ENCODE data around the gene DBNDD1.
"Not testable (repeated sequence)": the region's sequence is repeated elsewhere in the genome, so short reads cannot be mapped to it uniquely, and the experiment has no call there.

Gene DBNDD1, protein sequence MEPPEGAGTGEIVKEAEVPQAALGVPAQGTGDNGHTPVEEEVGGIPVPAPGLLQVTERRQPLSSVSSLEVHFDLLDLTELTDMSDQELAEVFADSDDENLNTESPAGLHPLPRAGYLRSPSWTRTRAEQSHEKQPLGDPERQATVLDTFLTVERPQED

DNA sequence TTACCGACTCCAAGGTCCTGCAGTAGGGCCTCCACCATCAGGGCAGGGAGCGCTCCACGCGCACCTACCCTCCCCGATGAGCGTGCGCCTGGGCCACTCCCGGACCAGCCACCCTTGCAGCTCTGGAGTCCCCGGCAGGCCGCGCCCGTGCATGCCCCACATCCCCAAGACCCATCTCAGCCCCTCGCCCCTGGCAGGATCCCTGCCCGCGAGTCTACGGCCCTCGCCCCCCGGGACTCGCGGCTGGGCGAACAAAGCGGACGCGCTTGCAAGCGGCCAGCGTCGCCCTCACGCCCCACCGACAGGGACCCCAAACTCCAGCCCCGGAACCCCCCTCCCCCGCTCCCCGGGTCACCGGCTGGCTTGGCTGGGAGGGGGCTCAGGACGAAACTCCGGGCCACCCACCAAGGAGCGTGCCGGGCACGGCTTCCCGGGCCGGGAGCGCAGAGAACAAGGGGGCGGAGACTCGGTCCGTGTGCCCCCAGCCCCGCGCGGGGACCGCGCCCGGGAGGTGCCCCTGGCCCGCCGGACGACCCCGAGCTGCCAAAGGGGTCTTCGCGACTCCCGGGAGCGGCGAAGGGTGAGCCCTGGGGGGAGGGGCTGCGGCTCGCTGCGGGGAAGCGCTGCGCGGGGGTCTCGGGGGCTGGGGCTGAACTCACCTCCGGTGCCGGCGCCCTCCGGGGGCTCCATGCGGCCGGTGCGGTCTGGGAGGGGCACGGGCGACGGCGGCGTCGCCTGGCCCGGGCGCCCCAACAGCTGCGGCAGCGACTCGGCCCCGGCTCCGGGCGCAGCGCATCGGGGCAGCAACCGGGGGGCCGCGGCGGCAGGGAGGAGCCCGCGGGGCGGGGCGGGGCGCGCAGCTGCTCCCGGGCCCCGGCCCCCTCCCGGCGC lies at the start of gene DBNDD1:
TSS of gene DBNDD1 (minus strand) at position 805 of the 891 bp plus-strand sequence. CDS start at position 690, 115 bp downstream.
- no peak for DNase-seq (ENCODE audit: low read depth, low spot score)

DNA sequence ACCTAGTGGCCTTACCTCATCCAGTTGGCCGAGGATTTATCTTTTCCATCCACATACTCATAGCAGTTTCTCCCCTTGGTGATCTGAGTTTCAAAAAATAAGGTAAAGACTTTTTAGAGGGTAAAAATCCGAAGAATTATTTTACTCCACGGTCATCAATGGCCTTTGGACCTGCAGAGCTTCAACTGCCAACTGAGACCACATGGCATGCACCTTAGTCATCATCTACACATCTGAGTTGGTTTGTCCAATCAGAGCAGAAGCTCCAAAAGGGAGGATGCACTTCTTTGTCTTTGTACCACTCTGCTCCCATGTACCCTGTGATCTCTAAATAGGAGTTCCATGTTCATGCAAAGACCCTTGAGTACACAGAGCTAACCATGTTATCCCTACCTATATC lies 42.2 kb upstream of the DBNDD1 start:
- DNase-seq (ENCODE audit: low read depth, low spot score) = no peak

DNA sequence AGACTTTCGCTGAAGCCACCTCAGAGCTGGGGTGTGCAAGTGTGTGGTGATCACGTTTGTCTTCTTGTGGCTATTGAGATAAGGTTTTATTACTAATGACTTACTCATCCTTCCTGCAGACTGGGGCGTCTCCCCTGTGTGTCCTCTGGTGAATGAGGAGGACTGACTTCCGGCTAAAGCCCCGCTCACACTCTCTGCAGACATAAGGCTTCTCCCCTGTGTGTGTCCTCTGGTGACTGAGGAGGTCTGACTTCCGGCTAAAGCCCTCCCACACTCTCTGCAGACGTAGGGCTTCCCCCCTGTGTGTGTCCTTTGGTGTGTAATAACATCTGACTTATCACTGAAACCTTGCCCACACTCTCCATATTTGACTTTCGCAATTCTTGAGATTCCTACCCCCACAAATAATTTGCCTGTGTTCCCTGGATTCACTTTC lies 38.5 kb upstream of the DBNDD1 start:
- no peak for DNase-seq (ENCODE audit: low read depth, low spot score)

DNA sequence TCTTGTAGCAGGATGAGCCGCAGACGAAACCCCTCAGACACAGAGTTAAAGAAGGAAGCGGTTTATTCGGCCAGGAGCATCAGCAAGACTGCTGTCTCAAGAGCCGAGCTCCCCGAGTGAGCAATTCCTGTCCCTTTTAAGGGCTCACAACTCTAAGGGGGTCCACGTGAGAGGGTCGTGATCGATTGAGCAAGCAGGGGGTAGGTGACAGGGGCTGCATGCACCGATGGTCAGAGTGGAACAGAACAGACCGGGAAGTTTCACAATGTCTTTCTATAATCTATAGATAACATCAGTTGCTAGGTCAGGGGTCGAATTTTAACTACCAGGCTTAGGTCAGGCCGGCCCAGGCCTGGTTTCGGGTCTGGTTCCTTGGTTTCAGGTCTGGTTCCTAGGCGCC lies 37.3 kb upstream of the DBNDD1 start:
- not testable (repeated sequence) for DNase-seq (ENCODE audit: low read depth, low spot score)

DNA sequence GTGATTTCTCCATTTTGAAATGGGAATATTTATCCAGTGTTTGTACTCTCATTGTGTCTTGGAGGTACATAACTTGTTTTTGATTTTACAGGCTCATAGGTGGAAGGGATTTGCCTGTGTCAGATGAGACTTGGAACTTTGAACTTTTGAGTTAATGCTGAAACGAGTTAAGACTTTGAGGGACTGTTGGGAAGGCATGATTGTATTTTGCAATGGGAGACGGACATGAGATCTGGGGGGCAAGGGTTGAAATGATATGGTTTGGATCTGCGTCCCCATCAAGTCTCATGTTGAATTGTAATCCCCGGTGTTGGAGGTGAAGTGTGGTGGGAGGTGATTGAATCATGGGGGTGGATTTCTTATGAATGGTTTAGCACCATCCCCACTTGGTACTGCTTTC lies 36.1 kb upstream of the DBNDD1 start:
- DNase-seq (ENCODE audit: low read depth, low spot score) = no peak

DNA sequence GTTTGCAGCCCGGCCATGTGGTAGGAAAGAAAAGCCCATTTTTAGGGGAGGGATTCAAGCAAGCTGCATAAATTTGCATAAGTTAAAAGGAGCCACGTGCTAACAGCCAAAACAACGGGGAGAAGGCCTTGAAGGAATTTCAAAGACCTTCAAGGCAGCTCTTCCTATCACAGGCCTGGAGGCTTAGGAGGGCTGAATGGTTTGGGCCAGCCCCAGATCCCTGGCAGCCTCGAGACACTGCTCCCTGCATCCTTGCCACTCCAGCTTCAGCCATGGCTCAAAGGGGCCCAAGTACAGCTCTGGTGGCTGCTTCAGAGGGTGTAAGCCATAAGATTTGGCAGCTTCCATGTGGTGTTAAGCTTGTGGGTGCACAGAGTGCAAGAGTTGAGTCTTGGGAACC lies 35.3 kb upstream of the DBNDD1 start:
- DNase-seq (ENCODE audit: low read depth, low spot score) = no peak

DNA sequence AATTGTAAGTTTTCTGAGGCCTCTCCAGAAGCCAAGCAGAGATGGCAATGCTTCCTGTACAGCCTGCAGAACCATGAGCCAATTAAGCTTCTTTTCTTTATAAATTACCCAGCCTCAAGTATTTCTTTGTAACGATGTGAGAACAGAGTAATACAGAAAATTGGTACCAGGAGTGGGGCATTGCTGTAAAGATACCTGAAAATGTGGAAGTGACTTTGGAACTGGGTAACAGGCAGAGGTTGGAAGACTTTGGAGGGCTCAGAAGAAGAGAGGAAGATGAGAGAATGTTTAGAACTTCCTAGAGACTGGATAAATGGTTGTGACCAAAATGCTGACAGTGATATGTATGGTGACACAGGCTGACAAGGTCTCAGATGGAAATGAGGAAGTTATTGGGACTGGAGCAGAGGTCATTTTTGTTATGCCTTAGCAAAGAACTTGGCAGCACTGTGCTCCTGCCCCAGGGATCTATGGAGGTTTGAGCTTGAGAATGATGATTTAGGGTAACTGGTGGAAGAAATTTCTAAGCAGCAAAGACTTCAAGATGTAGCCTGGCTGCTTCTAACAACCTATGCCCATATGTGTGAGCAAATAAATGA lies 34.7 kb upstream of the DBNDD1 start:
- no peak for DNase-seq (ENCODE audit: low read depth, low spot score)

DNA sequence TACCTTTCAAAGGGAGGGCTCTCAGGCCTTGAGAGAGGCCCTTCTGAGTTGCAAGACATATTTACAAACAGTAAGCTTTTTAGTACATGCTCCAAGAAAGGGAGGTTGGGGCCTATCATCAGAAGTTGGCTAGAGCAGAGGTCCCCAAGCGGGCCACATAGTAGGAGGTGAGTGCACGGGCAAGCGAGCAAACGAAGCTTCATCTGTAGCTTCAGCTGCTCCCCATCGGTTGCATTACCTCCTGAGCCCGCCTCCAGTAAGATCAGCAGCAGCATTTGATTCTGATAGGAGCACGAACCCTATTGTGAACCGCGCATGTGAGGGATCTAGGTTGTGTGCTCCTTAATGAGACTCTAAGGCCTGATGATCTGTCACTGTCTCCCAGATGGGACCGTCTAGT lies 31.7 kb upstream of the DBNDD1 start:
- DNase-seq (ENCODE audit: low read depth, low spot score) = no peak

DNA sequence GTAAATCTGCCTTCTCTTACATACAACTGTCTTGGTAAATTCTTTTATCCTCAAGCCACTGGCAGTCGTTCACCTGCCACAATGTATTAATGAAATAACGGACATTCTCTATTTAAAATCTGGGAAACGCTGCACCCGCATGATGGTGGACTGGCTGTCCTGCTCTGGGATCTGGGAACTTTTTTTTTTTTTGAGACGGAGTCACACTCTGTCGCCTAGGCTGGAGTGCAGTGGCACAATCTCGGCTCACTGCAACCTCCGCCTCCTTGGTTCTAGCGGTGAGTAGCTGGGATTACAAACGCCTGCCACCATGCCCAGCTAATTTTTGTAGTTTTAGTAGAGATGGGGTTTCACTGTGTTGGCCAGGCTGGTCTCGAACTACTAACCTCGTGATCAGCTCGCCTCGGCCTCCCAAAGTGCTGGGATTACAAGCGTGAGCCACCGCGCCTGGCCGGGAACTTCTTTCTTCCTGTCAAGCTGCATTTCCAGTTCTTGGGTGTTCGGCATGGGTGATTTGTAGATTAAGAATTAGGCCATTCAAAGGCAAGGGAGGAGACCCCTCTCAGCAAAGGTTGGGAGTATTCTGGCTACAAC lies 29.6 kb upstream of the DBNDD1 start:
- no peak for DNase-seq (ENCODE audit: low read depth, low spot score)

DNA sequence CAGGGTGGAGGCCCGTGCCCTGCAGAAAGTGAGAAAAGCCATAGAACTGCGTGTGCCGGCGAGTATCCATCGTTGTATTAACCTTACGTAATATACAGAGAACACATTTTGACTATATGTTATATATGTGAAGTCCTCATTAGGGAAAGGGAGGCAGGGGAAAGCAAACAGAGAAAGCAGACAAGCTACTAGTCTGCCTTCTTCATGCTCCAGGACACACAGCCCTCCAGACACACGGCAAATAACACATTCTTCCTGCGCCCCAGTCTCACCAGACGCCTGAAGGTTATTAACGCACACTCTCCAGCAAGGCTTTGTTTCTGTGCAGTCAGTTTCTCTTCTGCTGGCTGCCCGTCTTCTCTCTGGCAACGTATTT lies 29.1 kb upstream of the DBNDD1 start:
- no peak for DNase-seq (ENCODE audit: low read depth, low spot score)

DNA sequence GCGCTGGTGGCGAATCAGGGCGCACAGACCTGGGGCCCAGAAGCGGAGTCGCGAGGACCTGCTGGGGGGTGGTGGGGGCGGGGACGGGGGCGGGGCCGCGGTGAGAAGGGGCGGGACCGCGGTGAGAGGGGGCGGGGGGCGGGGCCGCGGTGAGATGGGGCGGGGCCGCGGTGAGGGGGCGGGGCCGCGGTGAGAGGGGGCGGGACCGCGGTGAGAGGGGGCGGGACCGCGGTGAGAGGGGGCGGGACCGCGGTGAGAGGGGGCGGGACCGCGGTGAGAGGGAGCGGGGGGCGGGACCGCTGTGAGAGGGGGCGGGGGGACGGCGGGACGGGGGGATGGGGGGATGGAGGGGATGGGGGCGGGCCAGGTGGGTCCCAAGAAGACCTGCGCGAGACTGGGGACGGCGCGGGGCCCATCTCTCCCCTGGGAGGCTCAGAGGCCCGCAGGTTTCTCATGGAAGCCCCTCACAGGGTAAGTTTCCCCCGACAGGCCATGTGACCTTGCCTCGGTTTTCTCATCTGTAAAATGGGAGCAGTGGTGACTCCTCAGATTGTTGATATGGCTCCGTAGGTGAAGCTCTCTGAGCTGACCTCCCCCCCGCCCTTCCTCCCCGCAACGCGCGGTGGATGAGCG lies 28.6 kb upstream of the DBNDD1 start:
- no peak for DNase-seq (ENCODE audit: low read depth, low spot score)

DNA sequence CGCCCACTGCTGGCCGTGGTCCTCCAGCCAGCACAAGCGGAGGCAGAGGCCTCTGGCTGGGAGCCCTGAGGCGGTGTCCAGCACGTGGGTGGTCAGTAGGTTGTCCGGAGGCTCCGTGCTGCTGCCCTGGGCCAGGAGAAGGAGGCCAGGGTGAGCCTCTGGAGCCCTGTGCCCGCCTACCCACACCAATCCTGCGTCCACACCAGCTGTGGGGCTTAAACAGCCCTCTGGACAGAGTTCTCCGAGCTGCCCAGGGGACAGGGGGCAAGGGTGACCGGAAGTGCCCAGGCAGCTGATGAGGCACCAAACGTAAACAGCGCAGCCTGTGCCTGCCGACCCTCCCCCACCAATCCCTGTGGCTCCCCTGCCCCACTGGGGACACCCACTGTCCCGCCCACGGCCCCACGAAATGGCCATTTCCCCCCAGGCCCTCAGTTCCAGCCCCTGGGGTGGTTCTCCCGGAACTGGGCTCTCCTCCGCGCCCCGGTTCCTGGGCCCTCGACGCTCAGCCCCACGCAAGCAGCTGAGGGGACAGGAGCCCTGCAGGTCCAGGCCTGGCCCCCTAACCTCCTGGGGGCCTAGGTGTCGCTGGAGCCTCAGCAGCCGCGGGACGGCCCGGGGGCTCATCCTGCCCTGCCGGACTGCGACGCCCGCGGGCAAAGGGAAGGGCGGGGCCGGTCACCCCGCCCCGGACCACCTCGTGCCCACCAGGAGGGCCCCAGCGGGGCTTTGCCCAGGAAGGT lies 27.9 kb upstream of the DBNDD1 start:
- DNase-seq (ENCODE audit: low read depth, low spot score) = no peak

DNA sequence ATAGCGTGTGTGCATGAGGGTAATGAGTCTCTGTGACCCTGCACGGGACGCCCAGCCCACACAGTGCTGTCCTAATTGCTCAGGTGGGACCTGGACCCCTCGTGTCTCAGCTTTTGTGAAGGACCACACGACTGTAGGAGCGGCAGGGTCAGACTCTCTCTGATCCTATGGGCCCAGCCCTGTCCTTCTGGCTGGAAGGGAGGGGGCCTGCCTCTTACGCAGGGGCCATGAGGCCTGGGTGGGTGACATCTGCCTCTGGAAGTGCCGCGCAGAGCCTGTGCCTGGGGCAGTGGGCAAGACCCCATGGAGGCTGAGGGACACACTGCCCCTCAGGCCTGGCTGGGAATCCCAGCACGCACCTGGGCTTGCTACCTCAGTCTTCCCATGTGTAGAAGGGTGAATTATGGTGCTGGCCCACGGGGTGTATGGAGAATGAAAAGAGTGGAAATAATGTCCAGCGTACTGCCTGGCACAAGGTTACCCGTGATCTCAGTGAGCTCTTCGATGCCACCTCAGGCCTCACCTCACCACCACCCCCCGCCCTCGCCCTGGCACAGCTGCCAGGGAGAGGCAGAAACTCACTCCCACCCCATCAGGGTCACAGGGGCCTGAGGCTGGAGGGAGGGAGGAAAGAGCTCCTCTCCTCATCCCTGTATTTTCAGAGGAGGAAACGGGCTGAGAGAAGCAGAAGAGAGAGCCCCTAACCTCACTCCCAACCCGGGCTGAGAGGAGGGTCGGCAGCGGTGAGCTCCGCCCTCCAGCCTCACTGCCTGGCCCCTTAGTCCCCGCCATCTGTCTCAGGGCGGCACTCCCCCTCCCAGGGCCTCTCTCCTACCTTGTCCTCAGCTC lies 27.1 kb upstream of the DBNDD1 start:
- DNase-seq (ENCODE audit: low read depth, low spot score) = peak; percentile 48

DNA sequence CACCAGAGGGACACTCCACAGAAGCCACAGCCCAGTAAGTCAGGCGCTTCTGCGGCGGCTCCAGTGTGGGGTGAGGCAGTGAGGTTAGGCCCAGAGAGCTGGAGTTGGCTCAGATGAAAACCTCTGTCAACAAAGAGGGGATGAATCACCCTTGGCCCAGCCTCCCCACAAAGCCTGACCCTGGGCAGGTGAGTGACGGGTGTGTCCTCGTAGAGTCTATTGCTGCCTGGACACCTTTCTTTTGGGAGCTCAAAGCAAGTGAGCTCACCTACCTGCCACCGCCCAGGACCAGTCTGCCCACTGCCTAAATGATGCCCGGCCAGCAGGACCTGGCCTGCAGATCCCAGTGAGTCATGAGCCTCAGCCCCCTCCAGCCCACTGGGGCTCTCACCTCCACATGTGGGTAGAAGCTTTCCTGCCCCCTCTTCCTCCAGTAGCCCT lies 24.9 kb upstream of the DBNDD1 start:
- no peak for DNase-seq (ENCODE audit: low read depth, low spot score)

DNA sequence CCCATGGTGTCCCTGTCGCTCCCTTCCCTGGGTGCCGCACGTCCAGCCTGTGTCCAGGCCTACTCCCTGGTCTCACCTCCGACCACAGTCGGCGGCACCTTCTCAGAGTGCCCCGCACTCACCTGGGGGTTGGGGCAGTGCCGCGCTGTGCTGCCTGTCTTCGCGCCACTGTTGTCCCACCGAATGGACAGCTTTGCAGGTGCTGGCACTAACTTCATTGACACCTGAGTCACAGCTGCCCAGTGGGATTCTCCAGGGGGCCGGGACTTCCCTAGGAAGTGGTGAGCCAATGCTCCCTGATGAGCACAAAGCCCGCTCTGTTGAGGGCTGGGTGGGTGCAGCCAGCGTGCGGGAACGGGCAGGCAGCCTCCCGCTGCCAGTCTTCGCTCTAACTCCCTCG lies 24.3 kb upstream of the DBNDD1 start:
- DNase-seq (ENCODE audit: low read depth, low spot score) = no peak

DNA sequence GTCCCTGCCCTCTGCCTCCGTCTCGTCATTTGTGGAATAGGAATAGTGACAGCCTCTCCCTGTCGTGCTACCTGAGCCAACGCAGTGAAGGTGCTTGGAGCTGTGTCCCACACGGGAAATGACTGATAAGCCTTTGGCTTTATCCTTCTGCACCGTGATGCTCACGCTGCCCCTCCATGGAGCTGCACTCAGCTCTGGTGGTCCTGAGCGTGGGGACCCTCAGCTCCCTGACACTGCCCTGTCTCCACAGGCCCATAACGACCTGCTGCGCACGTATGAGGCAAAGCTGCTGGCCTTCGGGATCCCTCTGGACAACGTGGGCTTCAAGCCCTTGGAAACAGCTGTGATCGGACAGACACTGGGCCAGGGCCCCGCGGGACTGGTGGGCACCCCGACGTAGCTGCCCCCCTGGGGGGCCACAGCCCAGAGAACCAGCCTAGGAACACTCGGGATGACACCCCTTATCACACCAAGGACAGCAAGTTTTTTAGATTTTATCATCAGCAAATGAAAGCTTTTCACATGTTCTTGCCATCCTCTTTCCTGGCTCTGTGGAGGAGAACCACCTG lies 23.8 kb upstream of the DBNDD1 start:
- DNase-seq (ENCODE audit: low read depth, low spot score) = no peak

DNA sequence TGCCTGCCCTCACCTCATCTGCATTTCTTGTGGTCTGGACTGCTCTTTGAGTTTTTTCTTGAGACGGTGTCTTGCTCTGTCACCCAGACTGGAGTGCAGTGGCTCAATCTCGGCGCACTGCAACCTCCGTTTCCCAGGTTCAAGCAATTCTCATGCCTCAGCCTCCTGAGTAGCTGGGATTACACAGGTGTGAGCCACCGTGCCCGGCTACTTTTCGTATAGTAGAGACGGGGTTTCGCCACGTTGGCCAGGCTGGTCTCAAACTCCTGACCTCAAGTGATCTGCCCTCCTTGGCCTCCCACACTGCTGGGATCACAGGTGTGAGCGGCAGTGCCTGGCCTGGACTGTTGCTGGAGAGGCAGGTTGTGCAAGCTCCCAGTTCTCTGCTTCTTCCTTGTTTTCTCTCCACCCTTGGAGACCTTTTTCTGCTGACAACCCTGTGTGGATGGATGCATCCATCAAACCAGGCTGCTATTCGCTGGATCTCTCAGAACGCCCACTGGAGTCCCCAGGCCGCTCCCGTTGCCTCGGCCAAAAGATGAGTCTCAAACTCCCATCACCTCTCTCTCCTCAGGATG lies 22.7 kb upstream of the DBNDD1 start:
- DNase-seq (ENCODE audit: low read depth, low spot score) = no peak

DNA sequence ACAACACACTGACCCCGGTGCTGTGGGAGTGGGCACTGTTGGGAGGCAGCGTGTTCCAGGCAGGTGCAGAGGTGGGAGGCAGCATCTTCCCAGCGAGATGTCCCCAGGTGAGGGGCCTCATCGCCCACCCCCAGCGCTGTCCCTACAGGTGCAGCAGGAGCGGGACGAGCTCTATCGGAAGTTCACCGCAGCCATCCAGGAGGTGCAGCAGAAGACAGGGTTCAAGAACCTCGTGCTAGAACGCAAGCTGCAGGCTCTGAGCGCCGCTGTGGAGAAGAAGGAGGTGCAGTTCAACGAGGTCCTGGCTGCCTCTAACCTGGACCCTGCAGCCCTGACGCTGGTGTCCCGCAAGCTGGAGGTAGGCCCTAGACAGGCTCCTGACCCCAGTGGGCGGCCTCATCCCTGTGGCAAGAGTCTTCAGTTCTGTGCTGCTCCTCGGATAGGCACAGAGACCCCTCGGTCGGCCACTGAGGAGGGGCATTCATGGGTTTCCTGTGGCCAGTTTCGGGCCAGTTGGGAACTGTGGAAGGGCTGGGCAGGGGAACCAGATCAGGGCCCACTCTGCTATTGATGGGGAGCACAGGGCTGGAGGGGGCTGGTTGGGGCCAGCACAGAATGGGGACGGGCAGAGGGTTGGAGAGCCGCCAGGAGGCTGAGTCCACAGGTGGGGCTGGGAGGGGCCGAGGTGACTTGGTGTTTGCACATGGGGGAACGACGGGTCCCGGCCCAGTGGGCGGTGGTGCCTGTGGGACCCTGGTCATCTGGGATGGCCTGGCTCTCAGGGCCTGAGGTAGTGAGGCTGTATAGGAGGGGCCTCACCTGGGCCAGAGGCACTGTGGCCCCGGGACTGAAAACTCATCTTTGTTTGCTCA lies 21.1 kb upstream of the DBNDD1 start:
- DNase-seq (ENCODE audit: low read depth, low spot score) = no peak

DNA sequence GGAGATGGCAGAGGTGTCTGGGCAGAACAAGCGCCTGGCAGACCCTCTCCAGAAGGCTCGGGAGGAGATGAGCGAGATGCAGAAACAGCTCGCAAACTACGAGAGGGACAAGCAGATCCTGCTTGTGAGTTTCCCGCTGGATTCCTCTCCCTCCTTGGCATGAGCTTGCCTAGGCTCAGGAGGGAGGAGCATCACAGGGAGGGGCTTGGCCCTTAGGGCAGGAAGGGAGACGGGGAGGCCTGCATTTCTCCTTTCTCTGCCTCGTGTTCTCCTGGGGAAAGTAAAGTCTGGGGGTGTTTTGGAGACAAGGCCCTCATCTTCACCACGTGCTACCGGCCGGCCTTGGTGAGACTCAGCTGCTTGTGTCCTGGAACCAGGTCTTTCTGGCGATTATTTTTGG lies 18.0 kb upstream of the DBNDD1 start:
- no peak for DNase-seq (ENCODE audit: low read depth, low spot score)

Data from iPS DF 19.7 (cell line).